OCI-M2 (cell line): ENCODE data around the gene DCBLD1.

Experiments
- DNase-seq: peaks from one replicate; lab custom pipeline; 2025; ENCODE audit not compliant: unreplicated experiment; lab: John Stamatoyannopoulos, UW

Gene DCBLD1

DNA sequence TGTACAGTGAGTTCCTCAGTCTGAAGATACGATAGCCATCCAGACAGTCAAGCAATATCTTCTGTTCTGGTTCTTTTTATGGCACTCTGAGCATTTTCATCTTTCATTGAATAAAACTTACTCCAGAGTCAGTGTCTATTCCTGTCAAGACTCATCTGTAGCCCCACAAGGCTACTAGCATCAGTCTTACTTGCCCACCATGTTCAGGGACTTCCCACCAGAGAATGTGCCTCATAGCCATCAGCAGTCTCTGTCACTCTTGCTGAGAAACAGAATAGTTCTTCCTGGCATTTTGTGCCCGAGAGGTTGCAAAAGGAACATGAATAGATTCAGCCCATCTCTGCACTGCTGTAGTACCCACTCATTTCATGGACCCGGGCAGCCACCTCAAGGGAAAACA, 12.7 kb upstream of the DCBLD1 start:
- DNase-seq, result no peak

DNA sequence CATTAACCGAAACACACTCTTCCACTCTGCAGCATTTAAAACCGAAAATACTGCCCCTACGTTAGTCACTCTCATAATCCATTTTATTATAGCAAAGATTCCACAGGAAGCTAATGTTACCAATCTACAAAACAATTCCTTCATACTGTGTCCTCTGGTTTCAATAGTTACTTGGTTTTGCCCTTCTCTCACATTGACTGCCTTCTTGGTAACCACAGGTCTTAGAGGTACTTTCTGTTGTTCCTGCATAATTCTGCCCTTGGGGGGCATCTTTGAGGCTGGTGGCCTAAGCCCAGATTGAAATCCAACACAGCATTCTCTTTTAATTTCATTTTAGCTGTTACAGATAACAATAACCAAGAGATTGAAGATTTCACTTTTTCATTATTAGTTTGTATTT, 9.8 kb upstream of the DCBLD1 start:
- DNase-seq, result no peak

DNA sequence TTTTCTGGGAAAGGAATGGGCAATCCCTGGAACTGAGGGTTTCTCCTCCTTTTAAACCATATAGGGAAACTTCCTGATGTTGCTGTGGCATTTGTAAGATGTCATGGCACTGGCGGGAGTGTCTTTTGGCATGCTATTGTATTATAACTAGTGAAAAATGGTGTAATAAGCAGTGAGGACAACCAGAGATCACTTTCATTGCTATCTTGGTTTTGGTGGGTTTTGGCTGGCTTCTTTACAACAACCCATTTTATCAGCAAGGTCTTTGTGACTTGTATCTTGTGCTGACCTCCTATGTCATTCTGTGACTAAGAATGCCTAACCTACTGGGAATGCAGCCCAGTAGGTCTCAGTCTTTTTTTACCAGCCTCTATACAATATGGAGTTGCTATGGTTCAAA, 9.1 kb upstream of the DCBLD1 start:
- no peak for DNase-seq

DNA sequence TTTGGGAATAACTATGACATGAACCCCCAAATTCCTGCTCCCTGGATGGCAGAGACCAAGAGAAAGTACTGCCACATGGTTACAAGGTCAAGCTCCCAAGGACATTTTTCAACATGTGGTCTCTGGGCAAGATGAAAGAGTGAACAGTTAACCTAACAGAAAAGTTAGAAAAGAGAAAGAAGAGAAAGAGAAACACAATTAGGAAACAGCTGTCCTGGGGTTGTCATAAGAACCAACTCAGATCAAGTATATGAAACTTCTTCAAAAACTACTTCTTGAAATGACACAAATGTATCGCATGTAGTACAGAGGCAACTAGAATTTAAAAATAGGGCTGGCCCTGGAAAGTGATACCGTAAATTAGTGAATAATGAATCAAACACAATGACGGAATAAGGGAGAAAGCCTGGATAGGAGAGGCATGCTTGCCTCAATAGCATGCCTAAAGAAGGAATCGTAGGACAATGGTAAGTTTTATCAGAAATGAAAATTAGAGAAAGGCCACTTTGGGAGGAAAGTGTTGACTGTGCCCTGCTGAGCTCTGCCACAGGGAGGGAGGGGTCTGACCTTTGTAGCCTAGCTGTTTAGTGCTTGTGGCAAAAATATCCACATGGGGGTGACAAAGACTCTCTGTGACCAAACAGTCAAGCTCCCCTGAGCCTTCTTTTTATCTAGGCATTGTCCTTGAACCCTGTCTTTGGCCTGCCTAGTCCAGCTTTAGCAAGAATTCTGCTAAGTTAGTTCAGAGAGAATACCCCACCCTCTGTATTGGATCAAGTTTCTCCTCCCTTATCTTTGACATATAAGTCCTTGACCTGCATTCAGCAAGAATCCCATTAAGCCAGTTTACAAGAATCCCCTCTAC, 4.3 kb upstream of the DCBLD1 start:
- DNase-seq, result no peak

DNA sequence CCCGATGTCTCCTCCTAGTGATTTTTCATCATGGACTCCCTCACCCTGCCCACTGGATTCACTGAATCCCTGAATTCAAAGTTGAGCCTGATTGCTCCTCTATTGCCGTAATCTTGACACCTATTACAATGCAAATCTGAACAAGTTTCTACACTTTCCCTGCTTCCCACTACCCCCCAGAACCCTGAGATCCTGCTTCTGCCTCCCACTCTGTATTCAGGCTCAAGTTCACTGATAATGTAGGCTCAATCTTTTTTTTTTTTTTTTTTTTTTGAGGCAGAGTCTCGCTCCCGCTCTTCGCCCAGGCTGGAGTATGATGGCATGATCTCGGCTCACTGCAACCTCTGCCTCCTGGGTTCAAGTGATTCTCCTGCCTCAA, 3.6 kb upstream of the DCBLD1 start:
- no peak for DNase-seq

DNA sequence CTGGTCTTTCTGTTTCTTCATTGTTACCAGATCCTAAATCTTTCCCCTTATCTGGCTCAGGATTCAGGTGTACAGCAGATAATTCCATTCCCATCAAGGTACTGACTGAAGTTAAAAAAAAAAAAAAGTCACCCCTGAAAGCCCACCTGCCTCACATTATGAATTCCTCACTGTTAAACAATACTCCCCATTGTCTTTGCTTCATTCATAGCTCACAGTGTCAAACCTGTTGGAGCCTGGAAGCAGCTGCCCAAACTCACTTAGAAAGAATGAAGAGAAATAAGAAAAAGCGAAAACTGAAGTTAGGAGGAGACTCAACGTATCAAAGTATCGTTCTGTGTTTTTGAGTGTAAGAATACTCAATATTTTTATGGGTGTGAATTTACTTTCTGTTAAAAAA, 1.8 kb upstream of the DCBLD1 start:
- no peak for DNase-seq

DNA sequence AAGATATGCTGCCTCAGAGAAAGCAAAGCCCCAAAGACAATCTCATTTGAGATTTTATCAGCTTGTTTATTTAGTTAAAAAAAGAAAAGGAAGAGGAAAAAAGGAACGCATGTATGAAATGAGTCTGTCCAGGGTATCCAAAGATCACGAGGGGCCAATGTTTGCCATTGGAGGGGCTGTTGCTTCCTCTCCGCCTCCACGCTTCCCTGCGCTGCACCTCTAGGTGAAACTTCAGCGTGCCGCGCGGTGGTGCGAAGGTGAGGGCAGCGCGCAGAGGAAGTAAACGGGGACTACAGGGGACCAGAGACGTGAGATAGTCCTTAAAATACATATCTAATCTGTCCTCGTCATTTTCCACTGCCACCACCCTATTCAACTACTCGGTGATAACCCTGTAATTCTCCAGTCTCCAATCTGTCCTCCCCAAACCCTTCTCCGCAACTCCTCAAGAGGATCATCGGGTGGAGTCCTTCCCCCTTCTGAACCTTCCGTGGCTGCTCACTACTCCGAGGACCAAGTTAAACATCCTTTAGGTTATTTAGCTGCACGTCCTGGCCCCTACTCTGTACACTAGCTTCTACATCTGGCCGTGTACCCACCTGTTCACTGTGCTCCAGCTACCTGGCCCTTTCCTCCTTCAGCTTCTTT, 1.1 kb upstream of the DCBLD1 start:
- no peak for DNase-seq

DNA sequence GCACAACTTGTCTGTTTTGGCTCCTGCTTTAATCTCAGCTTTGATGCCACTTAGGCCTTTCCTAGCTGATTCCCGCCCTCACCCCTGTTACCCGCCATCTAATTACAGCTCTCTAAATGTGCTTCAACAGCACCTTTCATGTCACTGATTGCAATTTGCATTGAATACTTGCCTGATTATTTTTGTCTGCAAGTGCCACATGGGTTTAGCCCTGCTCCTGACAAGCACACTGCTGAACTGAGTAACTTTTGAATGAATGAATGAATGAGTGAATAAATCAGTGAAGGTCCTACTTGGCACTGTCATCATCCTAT, 591 bp upstream of the DCBLD1 start:
- DNase-seq, result no peak

DNA sequence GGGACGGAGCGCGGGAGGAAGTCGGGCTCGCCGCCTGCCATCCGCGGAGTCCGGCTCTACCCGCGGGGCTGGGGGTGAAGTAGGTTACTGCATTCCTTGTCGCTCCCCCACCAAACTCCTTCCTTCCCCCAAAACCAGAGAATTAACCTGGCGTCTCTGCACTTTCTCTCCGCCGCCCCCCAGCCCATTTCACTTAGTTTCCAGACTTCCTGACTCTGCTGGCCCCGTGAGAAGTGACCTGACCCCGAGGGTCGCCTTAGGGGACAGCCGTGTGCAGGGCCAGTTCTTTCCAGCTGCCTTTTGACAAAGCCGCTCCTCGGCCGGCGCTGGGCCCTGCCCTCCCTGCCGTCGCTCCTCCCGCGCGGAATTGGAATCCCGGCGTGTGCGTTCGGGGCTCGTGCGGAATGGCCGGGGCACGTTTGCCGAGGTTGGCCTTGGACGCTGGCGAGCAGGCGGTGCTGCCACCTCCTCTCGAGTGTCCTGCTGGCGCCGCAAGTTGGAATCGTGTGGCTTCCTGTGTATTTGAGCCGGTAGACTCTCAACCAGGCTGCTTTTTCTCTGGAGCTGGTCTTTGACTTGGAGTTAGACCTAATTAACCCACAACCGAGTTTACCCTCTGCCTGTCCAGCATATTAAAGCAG, 650 bp downstream of the DCBLD1 start:
- no peak for DNase-seq

DNA sequence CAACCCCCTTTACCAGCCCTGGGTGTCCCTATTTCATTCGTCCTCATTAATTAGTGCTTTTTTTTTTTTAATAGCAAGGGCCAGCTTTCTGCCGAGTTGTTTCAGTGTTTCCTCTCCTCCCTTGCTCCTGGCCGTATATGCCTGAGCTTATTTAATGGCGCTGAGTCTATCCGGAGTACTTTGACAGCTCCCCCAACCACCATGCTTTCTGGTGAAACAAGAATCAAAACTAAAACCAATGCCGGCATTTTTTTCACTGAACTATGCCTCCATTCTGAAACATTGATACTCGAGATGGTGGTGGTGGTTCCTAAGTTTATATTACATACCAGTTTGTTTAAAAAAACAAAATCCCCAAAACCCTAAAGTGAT, 1.2 kb downstream of the DCBLD1 start:
- no peak for DNase-seq

DNA sequence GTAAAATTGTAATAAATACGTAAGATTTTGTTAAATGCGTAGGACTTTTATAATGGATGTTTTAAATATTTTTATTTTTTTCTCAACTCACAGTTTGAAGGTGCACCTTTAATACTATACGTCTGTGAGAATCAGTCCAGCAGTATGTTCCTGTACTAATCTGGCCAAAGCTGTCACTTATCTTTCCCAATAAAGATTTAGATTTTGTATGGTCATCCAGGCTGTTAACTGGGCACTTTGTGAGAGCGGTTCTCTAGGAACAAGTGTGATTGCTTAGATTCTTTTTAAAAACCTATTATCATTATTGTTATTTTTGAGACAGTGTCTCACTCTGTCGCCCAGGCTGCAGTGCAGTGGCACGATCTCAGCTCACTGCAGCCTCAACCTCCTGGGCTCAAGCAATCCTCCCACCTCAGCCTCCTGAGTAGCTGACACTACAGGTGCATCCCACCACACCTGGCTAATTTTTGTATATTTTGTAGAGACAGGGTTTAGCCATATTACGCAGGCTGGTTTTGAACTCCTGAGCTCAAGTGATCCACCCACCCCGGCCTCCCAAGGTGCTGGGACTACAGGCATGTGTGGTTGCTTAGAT, 1.7 kb downstream of the DCBLD1 start:
- no peak for DNase-seq

DNA sequence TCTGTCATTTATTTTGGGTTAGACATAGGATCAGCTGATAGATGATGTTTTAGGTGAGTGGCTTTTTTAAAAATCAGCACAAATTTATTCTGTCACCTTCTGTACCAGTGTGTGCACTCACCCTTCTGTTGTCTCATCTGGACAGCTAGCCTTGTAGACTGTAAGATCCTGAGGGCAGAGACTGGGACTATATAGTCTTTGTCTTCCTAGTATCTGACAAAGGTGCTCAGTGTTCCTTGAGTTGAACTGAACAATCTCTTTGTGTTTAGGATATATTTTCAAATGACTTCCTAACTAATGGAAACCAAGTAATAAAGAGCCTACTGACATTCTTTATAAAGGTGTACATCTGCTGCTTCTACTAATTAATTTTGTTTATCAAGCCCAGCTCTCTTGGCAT, 3.0 kb downstream of the DCBLD1 start:
- DNase-seq, result no peak

DNA sequence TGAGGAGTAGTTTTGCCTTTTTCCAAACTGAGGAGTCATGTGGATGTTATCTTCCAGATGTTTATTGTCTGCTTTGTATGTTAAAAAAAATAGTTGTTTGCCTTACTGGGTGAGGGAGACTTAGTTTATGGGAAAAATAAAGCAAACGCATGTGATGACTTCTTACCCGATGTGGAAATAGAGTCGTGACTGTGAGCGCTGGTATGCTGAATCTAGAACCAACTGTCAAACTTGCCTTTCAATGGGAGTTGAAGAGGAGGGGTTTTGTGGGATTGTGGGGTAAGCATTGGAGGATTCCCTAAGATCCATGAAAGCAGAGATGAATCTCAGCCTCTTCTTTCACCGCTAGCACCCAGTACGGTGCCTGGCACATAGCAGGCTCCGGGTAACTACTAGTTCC, 5.3 kb downstream of the DCBLD1 start:
- no peak for DNase-seq

DNA sequence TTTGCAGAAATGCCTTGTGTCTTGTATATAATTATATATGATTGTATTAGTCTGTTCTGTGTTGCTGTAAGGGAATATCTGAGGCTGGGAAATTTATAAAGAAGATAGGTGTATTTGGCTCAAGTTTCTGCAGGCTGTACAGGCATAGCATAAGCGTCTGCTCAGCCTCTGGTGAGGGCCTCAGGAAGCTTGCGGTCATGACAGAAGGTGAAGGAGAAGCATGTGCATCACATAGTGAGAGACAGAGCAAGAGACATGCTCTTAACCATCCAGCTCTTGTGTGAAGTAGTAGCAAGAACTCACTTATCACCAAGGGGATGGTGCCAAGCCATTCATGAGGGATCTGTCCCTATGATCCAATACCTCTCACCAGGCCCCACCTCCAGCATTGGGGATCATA, 6.5 kb downstream of the DCBLD1 start:
- no peak for DNase-seq

DNA sequence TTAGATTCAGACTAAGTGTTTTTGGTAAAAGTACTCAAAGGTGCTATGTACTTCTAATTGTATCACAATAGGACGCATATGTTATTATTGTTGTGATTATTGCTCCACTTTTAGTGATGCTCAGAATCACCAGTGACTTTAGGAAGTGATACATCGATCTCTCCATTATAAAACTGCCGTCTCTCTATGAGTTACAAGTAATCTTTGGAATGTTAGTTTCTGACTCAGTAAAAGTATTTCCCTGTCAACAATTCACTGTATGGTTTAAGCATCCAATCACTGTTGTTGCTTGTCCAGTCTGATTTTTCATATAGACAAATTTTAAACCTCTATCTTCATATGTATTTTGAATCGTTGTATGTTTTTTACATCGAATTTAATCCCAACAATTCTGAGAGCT, 9.4 kb downstream of the DCBLD1 start:
- no peak for DNase-seq

DNA sequence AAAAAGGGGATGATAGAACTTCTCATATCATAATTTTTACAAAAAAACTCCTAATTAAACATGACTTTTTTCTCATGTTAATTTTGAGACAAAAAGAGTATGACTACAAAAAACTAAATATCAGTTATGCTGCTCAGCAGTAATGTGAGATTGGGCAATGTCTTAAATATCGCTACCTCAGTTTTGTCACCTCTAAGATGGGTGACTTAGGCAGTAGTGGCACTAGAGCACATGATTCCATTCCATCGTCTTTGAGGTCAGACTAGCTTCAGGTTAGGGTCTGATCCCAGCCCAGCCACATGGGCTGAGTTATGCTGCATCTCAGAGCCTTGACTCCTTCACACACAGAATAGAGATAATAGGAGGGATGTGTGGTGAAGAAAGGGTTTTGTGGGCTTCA, 11.0 kb downstream of the DCBLD1 start:
- DNase-seq, result no peak

DNA sequence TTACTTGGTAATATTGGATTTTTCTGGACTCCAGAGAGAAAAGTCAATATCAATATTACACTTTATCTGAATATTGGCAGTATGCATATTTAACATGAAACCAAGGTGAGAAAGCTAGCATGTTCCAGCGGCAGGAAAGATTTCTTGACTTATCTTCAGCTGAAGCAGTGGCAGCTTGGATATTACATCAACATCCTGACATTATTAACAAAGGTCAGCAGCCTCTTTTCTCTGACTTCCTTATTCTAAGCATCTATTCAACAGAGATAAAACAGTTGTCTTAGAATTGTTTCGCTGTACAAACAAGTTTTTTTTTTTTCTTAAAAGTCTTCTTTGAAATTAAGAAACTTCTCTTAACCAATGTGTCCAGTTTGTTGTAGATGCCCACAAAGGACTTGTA, 11.8 kb downstream of the DCBLD1 start:
- no peak for DNase-seq

DNA sequence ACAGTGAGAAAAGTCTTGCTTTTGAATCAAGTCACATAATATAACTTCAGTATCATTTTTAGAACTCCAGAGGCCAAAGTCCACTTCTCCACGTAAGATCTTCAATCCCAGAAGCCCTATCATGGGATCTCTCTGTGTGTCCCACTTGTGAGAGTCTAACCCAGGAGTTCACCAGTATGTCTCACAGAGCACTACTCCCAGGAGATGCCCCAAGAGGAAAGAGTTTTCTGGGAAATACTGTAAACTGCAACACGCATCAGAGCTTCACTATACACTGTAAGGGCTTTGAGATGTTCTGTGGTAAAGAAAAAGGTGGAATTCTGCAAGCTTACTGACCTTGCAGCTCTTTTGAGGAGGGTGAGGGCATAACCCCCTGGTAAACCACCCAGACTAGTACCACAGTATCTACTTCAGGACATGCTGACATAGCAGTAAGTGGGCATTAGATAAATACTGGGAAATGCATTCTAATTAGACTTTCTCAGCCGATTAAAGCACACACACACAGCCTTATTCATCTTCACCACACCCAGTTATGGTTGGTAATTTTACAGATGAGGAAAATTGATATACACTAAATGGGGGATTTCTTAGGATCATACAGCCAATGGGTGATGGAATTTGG, 12.3 kb downstream of the DCBLD1 start:
- no peak for DNase-seq

DNA sequence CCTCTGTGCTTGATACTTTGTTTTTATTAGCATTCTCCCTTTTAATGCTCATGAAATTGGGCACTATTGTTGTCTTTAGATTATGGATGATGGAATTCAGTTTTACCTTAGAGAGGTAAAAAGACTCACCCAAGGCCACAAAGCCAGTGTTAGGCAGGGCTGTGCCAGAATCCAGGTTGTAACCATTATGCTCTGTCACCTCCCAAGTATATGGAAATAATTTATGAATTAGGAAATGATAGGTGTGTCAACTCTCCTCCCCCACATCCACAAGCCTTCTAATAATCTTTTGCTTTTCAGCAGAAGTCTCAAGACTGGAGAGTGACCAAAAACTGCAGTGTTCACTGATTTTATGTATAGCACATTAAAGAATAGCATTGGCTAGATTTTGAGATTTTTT, 13.0 kb downstream of the DCBLD1 start:
- no peak for DNase-seq

DNA sequence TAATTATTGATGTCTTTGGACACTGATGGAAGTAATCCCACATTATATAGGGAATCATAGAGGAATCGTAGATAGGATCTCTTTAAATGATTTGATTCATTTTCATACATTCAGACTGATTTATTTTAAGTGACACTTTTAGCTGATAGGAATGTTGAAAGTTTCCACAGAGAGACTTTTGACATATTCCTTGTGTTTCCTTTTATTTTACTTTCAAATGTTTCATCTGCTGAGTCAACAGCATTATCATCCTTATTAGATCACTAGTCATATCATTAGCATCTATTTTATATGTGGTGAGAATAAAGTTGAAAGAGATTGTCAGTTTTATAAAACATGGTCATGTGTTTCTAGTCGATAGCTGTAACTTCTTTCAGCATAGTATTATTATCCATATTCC, 13.4 kb downstream of the DCBLD1 start:
- DNase-seq, result no peak

DNA sequence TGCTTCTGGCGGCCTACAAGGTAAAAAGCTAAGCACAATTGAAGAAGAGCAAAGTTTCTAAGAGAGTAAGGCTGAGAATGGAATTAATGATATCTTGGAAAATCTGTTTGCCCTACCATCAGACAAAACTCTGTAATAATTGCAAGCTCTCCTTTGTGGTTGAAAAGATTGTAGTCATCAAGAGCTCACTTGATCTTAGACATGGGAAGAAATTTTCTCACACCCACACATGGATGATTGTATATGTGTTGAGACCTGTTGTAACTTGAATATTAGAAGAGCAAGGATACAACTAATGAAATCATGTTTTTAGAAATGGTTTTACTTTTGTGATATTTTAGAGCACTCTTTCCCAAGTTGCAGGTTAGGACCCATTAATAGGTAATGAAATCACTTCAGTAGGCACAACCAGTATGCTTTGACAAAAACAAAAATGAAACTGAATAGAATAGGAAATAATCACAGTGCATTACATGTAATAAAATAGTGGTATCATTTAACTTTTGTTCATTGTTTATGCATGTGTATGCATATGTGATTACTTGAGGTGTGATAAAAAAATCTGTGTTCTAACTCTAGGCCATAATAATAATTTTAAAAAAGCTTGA, 14.0 kb downstream of the DCBLD1 start:
- no peak for DNase-seq
